ENCODE measurements around the gene HIVEP2.

HIVEP2 gene

DNA sequence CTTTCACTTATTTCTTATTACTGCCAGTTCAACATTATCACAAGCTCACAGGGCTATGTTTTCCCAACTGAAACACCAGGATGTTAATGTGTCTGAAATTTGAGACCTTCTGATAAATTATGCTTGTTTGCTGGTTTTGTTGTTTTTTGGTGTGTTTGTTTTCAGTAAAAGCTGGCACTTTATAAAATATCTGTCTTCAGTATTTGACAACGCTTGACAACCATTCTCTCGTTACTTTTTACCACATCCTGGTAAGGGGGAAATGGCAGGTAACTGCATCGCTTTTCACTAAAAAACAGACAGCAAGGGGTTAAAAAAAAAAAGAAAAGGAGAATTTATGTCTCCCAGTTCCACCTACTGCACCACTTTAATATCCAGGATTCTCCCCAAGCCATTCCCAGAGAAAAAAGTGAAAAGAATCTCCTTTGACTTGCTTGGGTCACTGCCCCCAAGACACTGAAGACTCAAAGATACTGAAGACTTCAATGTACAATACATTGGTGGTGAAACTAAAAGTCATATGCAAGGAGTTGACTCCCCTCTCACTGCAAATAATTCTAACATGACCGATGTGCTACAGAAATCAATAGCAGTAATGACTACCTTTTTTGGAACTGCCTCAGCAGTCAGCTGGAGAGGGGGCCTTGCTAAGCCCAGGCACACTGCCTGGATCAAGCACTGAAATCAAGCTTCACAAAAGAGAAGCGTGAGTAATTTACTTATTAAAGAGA is 88.9 kb downstream of the HIVEP2 start:
- DNase-seq (ENCODE audit: low read depth in 1 of 2, low spot score in 1 of 2): no peak
- Histone ChIP-seq H3K4me3 (replicated peaks; ENCODE audit: insufficient read depth, low read length) (no peak overlapping the region), H3K27ac (replicated peaks) (no peak overlapping the region), H3K27me3 (ENCODE audit: insufficient read depth, poor library complexity, severe bottlenecking) (no peaks in the 10 kb centered on the region)
- TF ChIP-seq POLR2AphosphoS5 (IDR thresholded peaks at IDR 0.05; ENCODE audit: low read depth) (no peak), SPI1 (IDR thresholded peaks at IDR 0.05; ENCODE audit: borderline replicate concordance, low read depth) (no peak), CTCF (IDR thresholded peaks at IDR 0.05; ENCODE audit: insufficient read depth, low read length) (no peak), GABPA (IDR thresholded peaks at IDR 0.05; ENCODE audit: low read depth) (no peak)
- TF ChIP-seq, protein P1, sequence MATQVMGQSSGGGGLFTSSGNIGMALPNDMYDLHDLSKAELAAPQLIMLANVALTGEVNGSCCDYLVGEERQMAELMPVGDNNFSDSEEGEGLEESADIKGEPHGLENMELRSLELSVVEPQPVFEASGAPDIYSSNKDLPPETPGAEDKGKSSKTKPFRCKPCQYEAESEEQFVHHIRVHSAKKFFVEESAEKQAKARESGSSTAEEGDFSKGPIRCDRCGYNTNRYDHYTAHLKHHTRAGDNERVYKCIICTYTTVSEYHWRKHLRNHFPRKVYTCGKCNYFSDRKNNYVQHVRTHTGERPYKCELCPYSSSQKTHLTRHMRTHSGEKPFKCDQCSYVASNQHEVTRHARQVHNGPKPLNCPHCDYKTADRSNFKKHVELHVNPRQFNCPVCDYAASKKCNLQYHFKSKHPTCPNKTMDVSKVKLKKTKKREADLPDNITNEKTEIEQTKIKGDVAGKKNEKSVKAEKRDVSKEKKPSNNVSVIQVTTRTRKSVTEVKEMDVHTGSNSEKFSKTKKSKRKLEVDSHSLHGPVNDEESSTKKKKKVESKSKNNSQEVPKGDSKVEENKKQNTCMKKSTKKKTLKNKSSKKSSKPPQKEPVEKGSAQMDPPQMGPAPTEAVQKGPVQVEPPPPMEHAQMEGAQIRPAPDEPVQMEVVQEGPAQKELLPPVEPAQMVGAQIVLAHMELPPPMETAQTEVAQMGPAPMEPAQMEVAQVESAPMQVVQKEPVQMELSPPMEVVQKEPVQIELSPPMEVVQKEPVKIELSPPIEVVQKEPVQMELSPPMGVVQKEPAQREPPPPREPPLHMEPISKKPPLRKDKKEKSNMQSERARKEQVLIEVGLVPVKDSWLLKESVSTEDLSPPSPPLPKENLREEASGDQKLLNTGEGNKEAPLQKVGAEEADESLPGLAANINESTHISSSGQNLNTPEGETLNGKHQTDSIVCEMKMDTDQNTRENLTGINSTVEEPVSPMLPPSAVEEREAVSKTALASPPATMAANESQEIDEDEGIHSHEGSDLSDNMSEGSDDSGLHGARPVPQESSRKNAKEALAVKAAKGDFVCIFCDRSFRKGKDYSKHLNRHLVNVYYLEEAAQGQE (IDR thresholded peaks at IDR 0.05; ENCODE audit: insufficient replicate concordance, low read depth): no peak

- TF ChIP-seq SPI1 (IDR thresholded peaks at IDR 0.05; ENCODE audit: borderline replicate concordance, low read depth) (no peak), POLR2AphosphoS5 (IDR thresholded peaks at IDR 0.05; ENCODE audit: low read depth) (no peak), GABPA (IDR thresholded peaks at IDR 0.05; ENCODE audit: low read depth) (no peak), CTCF (IDR thresholded peaks at IDR 0.05; ENCODE audit: insufficient read depth, low read length) (no peak)
- TF ChIP-seq, protein P1 (IDR thresholded peaks at IDR 0.05; ENCODE audit: insufficient replicate concordance, low read depth): no peak
- no peak for DNase-seq (ENCODE audit: low read depth in 1 of 2, low spot score in 1 of 2)
- H3K27me3 ChIP-seq (ENCODE audit: insufficient read depth, poor library complexity, severe bottlenecking): no peaks in the 10 kb centered on the region
- no peak overlapping the region for H3K27ac ChIP-seq (replicated peaks)
- no peak overlapping the region for H3K4me3 ChIP-seq (replicated peaks; ENCODE audit: insufficient read depth, low read length)
Observed at GRCh38 chr6:142854589-142855488, 90.1 kb downstream of the HIVEP2 start.

- H3K27ac ChIP-seq (replicated peaks): no peak overlapping the region
- no peak for DNase-seq (ENCODE audit: low read depth in 1 of 2, low spot score in 1 of 2)
- H3K4me3 ChIP-seq (replicated peaks; ENCODE audit: insufficient read depth, low read length): no peak overlapping the region
- no peak for TF ChIP-seq CTCF (IDR thresholded peaks at IDR 0.05; ENCODE audit: insufficient read depth, low read length)
- TF ChIP-seq, protein P1 (IDR thresholded peaks at IDR 0.05; ENCODE audit: insufficient replicate concordance, low read depth): no peak
- TF ChIP-seq GABPA (IDR thresholded peaks at IDR 0.05; ENCODE audit: low read depth): no peak
- H3K27me3 ChIP-seq (ENCODE audit: insufficient read depth, poor library complexity, severe bottlenecking): no peaks in the 10 kb centered on the region
Observed at GRCh38 chr6:142853244-142854180, 91.5 kb downstream of the HIVEP2 start.

Measured in HL-60 (cell line).